GM10266 (cell line): ENCODE results near the gene FADS1.

Experiments used
- DNase-seq: peaks from one replicate; pipeline ENCODE4 v3.0.0; 2012; ENCODE audit errors: extremely low spot score
- CTCF ChIP-seq: IDR thresholded peaks from 2 replicates; pipeline ENCODE4 v1.5.1; 2012; ENCODE audit warnings: mild to moderate bottlenecking, low read depth; ENCODE audit not compliant: control insufficient read depth, insufficient read depth; ENCODE audit errors: missing control alignments

Gene FADS1

DNA sequence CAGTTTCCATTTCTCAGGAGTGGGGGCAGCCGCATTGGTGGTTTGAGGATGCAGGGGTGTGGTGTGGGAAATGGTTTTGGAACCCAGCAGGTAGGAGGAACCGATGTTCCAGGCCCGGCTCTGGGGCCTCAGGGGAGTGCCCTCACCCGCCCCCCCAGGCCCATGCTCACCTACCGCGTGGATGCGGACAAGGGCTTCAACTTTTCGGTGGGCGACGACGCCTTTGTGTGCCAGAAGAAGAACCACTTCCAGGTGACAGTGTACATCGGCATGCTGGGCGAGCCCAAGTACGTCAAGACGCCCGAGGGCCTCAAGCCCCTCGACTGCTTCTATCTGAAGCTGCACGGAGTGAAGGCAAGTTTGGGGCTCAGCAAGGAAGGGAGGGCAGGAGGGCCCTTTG is 43.0 kb downstream of the FADS1 start:
- no peak for TF ChIP-seq CTCF
- DNase-seq = no peak

- TF ChIP-seq CTCF = no peak
- DNase-seq = no peak
Measured at GRCh38 chr11:61773356-61773755, 43.4 kb downstream of the FADS1 start.

DNA sequence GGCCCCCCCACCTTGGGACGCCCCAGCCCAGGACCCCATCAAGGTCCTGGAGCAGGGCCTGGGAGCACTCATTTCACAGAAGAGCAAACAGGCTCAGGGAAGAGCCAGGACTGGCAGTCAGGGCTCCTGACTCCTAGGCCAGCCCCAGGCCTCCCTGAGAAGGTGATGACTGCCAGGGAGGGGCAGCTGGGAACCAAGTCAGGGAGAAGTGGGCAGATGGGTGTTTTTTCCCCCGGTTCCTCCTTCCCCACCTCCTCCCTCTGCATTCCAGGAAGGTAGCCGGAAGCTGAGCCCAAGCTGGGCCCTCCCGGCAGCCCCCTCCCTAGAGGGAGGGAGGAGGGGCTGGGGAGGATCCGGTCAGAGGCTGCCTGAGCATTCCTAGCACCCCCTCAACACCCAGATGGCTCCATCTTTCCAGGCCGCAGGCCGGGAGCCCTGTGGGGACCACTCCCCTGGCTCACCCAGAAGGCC is 44.8 kb downstream of the FADS1 start:
- TF ChIP-seq CTCF = no peak
- no peak for DNase-seq

DNA sequence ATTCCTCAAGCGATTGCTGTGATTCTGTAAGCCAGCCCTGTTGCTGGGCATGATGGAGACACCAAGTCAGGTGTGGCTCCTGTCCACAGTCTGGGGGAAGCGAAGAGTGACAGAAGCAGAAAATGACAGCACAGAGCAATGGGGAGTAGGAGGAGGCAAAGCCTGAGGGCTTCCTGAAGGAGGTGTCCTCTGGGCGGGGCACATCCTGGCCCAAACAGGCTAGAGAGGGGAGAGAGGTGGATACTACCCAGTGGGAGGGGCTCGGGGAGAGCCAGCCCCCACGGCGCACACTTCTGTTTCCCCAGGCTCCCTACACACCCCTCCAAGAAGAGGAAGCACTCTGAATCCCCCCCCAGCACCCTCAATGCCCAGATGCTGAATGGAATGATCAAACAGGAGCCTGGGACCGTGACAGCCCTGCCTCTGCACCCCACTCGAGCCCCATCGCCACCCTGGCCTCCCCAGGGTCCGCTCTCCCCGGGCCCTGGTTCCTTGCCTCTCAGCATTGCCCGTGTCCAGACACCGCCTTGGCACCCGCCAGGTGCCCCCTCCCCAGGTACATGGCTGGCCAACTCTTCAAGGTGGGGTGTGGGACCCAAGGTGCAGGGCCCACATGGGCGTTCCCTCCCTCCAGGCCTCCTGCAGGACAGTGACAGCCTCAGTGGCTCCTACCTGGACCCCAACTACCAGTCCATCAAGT is 45.5 kb downstream of the FADS1 start:
- DNase-seq = no peak
- no peak for TF ChIP-seq CTCF

- no peak for TF ChIP-seq CTCF
- no peak for DNase-seq
Measured at GRCh38 chr11:61769946-61770683, 46.7 kb downstream of the FADS1 start.

GRCh38 chr11:61769169-61769920 is 47.5 kb downstream of the FADS1 start:
- TF ChIP-seq CTCF = no peak
- no peak for DNase-seq
